H1 (cell line): ENCODE measurements around the gene STYXL1. TPM values are rescaled to one million over a fixed set of nuclear protein-coding genes. Genes with fewer than 3 reads are reported as not detected.

ENCODE experiments used
- polyA plus RNA-seq, 7 experiments: library from polyadenylated mRNA; depleted of rRNA in 3 of 7; stranded (reverse) in 5 of 7; unstranded in 2 of 7; fragments of >200 nt in 5 of 7; fragments of 200-250 nt in 2 of 7; gene quantifications; 1 replicate in 5 of 7; 2 replicates in 1 of 7; 4 replicates in 1 of 7; pipeline versions ENCODE4 v1.2.1 to v1.2.3, GENCODE V29; 2011 to 2013; ENCODE audit warnings: missing spikeins in 2 of 7, mixed read lengths in 2 of 7
- total RNA-seq: library from RNA; stranded (reverse); fragmentation: NEBNext Ultra II Directional; extraction: Animal tissue kit (Norgen Biotek cat#: 25700); gene quantifications from 2 replicates; pipeline ENCODE4 v1.2.1, GENCODE V29; 2021
- TF ChIP-seq, protein P1 (sequence below): IDR thresholded peaks from 2 replicates; pipeline ENCODE4 v1.6.1; 2012; ENCODE audit warnings: low read length, inconsistent platforms

The STYXL1 gene
- total and polyA plus RNA-seq, 2 of the 8 experiments (the other 6 are each of a cell fraction or from before 2014, with no cell fraction given) = 32.3 to 53.9 TPM

DNA sequence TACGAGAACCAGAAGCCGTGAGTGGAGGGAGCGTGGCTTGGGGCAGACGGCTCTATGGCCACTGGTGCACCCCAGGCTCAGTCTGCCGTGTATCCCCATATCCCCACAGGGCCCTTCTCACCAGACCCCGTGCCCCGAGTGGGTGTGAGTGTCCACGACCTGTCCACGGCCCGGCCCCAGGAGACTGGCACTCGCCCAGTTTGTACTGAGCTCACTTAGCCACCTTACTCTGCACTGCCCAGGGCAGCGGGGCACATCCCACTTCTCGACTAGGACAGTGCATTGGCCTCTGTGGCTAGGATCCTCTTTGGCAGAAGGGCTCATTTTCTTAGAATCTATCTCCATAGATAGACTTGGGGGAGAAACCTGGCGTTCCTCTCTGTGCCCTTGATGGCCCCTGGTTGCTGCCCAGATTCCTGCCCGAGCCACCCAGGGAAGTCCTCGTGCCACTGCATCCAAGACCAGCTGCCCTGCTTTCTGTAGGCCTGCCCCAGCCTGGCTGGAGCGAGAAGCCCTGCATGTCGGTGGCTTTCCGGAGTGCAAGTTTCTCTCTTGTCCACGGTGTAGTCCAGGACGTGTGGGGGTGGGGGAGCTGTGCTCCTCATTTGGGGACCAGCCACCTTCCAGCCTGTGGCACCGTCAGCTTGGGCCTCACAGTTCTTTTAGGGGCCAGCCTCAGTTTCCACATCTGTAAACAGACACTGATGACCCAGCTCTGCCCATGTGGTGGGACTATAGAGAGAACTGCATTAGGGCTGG is 65.3 kb downstream of the STYXL1 start (continued):
- TF ChIP-seq, protein P1, sequence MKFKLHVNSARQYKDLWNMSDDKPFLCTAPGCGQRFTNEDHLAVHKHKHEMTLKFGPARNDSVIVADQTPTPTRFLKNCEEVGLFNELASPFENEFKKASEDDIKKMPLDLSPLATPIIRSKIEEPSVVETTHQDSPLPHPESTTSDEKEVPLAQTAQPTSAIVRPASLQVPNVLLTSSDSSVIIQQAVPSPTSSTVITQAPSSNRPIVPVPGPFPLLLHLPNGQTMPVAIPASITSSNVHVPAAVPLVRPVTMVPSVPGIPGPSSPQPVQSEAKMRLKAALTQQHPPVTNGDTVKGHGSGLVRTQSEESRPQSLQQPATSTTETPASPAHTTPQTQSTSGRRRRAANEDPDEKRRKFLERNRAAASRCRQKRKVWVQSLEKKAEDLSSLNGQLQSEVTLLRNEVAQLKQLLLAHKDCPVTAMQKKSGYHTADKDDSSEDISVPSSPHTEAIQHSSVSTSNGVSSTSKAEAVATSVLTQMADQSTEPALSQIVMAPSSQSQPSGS = no peak
- TF ChIP-seq, all 59 proteins: peak for 0
